Sigmoid colon (tissue), 4 donors: ENCODE data around the gene CD180.

Experiments
- EP300 ChIP-seq, 4 donors: sonication (generic); formaldehyde crosslinking; IDR thresholded peaks; one replicate each; pipeline ENCODE4 v1.6.1; 2017; ENCODE audit warnings: antibody characterized with exemption in 4 of 4
- POLR2A ChIP-seq, 2 donors: fragments of 450-650 bp; IDR thresholded peaks; one replicate each; pipeline ENCODE4 v1.6.1; 2016; ENCODE audit warnings: antibody characterized with exemption in 2 of 2, mild to moderate bottlenecking in 2 of 2, moderate library complexity in 2 of 2
- POLR2AphosphoS5 ChIP-seq, 4 donors: sonication (generic); formaldehyde crosslinking; IDR thresholded peaks; one replicate each; pipeline ENCODE4 v1.6.1; 2017; ENCODE audit warnings: antibody characterized with exemption in 4 of 4
- TF ChIP-seq, protein P1 (sequence below), 4 experiments: fragments of 450-650 bp in 3 of 4; fragments of 200-600 bp in 1 of 4; IDR thresholded peaks; one replicate each; pipeline ENCODE4 v1.5.1; 2016 to 2019; ENCODE audit warnings: antibody characterized with exemption in 4 of 4, mild to moderate bottlenecking in 3 of 4, moderate library complexity in 2 of 4

DNA sequence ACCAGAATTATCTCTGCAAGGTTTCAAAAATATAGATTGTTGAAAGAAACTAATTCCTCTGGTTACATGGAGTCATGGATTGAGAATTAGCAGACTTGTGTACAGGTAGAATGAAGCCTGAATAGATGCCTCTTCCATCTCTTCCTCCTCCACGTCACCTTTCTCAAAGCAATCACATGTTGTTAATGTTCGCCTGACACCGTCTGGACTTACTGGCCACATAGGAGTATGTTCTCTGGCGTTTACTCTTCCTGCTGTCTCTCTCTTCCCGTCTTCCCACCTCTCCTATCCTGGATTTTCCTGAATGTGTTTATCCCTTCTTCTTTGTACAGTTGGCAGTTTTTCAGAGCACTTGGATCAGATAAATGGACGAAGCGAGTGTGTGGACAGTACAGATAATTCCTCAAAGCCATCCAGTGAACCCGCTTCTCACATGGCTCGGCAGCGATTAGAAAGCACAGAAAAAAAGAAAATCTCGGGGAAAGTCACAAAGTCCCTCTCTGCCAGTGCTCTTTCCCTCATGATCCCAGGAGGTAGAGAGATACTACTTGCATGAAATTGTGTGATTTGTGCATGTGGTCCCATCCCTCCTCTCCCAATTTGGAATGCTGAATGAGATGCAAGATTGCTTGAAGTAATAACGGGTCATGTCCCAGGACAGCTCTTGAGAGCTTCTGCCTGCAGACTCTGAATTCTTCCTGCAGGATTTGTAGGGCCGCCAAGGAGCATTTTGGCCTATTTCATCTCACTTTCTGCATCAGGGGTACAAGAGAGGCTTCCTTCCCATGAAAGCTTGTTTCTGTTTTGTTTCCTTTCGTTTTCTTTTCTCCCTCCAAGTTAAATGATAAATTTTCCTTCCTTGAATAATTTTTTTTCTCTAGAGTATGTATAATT, 47.3 kb downstream of the CD180 start:
- TF ChIP-seq POLR2AphosphoS5 (IDR thresholded peaks at IDR 0.05) (no peak), POLR2A (IDR thresholded peaks at IDR 0.05) (no peak), EP300 (IDR thresholded peaks at IDR 0.05) (no peak)
- TF ChIP-seq, protein P1, sequence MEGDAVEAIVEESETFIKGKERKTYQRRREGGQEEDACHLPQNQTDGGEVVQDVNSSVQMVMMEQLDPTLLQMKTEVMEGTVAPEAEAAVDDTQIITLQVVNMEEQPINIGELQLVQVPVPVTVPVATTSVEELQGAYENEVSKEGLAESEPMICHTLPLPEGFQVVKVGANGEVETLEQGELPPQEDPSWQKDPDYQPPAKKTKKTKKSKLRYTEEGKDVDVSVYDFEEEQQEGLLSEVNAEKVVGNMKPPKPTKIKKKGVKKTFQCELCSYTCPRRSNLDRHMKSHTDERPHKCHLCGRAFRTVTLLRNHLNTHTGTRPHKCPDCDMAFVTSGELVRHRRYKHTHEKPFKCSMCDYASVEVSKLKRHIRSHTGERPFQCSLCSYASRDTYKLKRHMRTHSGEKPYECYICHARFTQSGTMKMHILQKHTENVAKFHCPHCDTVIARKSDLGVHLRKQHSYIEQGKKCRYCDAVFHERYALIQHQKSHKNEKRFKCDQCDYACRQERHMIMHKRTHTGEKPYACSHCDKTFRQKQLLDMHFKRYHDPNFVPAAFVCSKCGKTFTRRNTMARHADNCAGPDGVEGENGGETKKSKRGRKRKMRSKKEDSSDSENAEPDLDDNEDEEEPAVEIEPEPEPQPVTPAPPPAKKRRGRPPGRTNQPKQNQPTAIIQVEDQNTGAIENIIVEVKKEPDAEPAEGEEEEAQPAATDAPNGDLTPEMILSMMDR (IDR thresholded peaks at IDR 0.05) = no peak
